Fibroblast of mammary gland (primary cell): Measurements from ENCODE around the gene PPP1R2B.
A peak's percentile ranks its signal among the peaks of the same experiment; 100 is the strongest.

Experiments used
- DNase-seq: peaks from one replicate; pipeline ENCODE4 v3.0.0-alpha.2; 2010; ENCODE audit warnings: low read depth
- H3K4me3 ChIP-seq: 2 replicates; pipeline ENCODE4 v1.5.1; 2011; ENCODE audit warnings: low read depth, mild to moderate bottlenecking, low read length, moderate library complexity; ENCODE audit not compliant: control insufficient read depth
- TF ChIP-seq, protein P1 (sequence below): conservative IDR thresholded peaks from 2 replicates; pipeline ENCODE4 v1.5.1; 2011; ENCODE audit warnings: low read depth, low read length, inconsistent platforms; ENCODE audit not compliant: control insufficient read depth, insufficient read depth

PPP1R2B gene

DNA sequence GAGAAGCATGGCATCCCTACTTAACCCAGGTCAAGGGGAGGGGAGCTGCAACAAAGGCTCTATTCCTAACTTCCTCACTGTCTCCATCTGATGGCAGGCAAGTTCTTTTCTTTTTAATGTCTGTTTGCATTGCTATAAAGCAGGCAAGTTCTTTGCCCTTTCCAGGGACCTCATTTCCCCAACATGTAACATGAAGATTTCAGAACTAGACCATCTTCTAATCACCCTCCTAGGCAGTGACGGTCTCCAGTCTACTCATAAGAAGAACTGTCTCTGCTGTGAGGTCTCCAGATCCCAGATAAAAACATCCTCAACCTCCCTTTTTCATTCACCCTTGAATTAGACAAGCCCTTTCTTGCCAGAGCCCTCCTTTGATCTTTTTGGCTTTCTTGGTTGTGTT lies 42.1 kb downstream of the PPP1R2B start:
- no peak overlapping the region for H3K4me3 ChIP-seq
- no peak for DNase-seq
- TF ChIP-seq, protein P1, sequence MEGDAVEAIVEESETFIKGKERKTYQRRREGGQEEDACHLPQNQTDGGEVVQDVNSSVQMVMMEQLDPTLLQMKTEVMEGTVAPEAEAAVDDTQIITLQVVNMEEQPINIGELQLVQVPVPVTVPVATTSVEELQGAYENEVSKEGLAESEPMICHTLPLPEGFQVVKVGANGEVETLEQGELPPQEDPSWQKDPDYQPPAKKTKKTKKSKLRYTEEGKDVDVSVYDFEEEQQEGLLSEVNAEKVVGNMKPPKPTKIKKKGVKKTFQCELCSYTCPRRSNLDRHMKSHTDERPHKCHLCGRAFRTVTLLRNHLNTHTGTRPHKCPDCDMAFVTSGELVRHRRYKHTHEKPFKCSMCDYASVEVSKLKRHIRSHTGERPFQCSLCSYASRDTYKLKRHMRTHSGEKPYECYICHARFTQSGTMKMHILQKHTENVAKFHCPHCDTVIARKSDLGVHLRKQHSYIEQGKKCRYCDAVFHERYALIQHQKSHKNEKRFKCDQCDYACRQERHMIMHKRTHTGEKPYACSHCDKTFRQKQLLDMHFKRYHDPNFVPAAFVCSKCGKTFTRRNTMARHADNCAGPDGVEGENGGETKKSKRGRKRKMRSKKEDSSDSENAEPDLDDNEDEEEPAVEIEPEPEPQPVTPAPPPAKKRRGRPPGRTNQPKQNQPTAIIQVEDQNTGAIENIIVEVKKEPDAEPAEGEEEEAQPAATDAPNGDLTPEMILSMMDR: no peak

DNA sequence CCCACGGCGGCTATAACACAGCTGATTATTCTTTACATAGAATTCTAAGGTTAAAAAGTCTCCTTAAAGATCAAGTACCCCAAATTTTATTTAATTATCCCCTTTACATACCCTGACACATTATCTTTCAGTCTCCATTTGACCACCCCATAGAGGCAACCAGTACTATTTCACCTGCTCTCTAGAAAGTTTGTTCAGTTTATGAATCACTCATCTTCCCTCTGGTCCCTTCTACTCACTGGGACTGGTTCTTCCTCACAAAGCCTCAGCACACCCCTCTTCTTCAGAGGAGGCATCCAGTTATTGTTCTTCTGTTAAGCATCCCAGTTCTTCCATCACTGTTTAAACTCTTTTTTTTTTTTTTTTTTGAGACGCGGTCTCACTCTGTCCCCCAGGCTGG lies 42.8 kb downstream of the PPP1R2B start:
- DNase-seq: no peak
- TF ChIP-seq, protein P1: no peak
- no peak overlapping the region for H3K4me3 ChIP-seq

DNA sequence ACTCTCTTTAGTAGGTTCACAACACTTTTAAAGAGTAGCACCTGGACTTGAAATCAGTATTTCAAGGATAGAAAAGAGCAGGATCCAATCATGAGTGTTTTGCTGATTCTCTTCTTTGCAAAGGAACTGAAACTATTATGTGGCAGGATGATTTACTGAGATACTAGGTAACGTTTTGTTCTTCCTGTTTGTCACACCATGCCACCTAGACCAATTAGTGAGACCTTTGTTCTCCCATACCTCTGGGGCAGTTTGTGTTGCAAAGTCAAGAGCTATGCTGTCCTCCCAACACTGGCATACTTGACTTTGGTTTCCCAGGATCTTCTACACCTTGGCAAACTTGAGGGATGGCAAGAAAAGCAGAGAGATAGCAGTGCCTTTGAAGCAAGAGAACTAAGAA lies 43.4 kb downstream of the PPP1R2B start:
- H3K4me3 ChIP-seq: no peak overlapping the region
- DNase-seq: no peak
- TF ChIP-seq, protein P1: no peak

DNA sequence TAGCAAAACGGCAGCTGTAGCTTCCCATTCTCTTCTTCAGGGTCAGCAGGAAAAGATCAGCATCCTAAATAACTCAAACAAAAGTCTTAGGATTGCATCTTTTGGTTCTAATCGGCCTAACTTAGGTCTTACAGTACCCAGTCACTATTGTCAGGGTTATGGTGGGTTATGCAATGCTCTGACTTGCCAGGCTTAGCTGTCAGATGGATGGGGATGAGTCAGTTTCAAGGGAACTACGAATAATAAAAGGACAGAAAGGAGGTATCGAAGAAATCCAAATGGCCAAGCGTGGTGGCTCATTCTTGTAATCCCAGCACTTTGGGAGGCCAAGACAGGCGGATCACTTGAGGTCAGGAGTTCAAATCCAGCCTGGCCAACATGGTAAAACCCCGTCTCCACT lies 46.5 kb downstream of the PPP1R2B start:
- peak; percentile 2 for DNase-seq
- no peak overlapping the region for H3K4me3 ChIP-seq
- TF ChIP-seq, protein P1: no peak
